Suprapubic skin (tissue), 3 donors: ENCODE measurements around the gene APOL1.

Source experiments
- CTCF ChIP-seq, 2 donors: fragments of 200-600 bp in 1 of 2; fragments of 450-650 bp in 1 of 2; sonication (generic) in 1 of 2; IDR thresholded peaks; one replicate each; pipeline ENCODE4 v1.5.1; 2016 to 2019; ENCODE audit warnings: antibody characterized with exemption in 2 of 2, mild to moderate bottlenecking in 1 of 2, moderate library complexity in 1 of 2
- EP300 ChIP-seq: sonication (generic); formaldehyde crosslinking; IDR thresholded peaks from one replicate; pipeline ENCODE4 v1.6.1; 2017; ENCODE audit warnings: antibody characterized with exemption

GRCh38 chr22:36305813-36306212, 52.9 kb downstream of the APOL1 start:
- TF ChIP-seq EP300 (no peak), CTCF (IDR thresholded peaks at IDR 0.05) (no peak)
